Type B pancreatic cell (in vitro differentiated cells): Measurements from ENCODE around the gene PHKG1. TPM values are rescaled to one million over a fixed set of nuclear protein-coding genes. Genes with fewer than 3 reads are reported as not detected.
A peak's percentile ranks its signal among the peaks of the same experiment; 100 is the strongest.
"Not testable (repeated sequence)": the region's sequence is repeated elsewhere in the genome, so short reads cannot be mapped to it uniquely, and the experiment has no call there.

Source experiments
- DNase-seq: peaks from one replicate; pipeline ENCODE4 v3.0.0; 2021; ENCODE audit warnings: mixed read lengths; ENCODE audit not compliant: unreplicated experiment; ENCODE audit errors: extremely low spot score
- H3K27ac Mint-ChIP-seq: 2 replicates; pipeline ENCODE4 v1.8.0; 2021; ENCODE audit warnings: mild to moderate bottlenecking, mixed read lengths
- H3K27me3 Mint-ChIP-seq: 2 replicates; pipeline ENCODE4 v1.8.0; 2021; ENCODE audit warnings: mixed read lengths
- H3K36me3 Mint-ChIP-seq: 2 replicates; pipeline ENCODE4 v1.8.0; 2021; ENCODE audit warnings: mixed read lengths
- H3K4me1 Mint-ChIP-seq: one replicate; pipeline ENCODE4 v1.8.0; 2021; ENCODE audit warnings: mixed read lengths; ENCODE audit not compliant: unreplicated experiment
- H3K4me3 Mint-ChIP-seq: 2 replicates; pipeline ENCODE4 v1.8.0; 2021; ENCODE audit warnings: mild to moderate bottlenecking, mixed read lengths
- H3K9me3 Mint-ChIP-seq: 2 replicates; pipeline ENCODE4 v1.8.0; 2021; ENCODE audit warnings: mixed read lengths
- CTCF ChIP-seq: fragments of 200-600 bp; sonication (generic); conservative IDR thresholded peaks from 2 replicates; pipeline ENCODE4 v1.5.0; 2021; ENCODE audit warnings: antibody characterized with exemption, mild to moderate bottlenecking
- total RNA-seq: library from RNA; stranded (reverse); gene quantifications from 2 replicates; pipeline ENCODE4 v1.2.1, GENCODE V29; 2021; ENCODE audit warnings: low replicate concordance

The PHKG1 gene
- total RNA-seq, 1 donor from 2014 or later, result 1.8 TPM

DNA sequence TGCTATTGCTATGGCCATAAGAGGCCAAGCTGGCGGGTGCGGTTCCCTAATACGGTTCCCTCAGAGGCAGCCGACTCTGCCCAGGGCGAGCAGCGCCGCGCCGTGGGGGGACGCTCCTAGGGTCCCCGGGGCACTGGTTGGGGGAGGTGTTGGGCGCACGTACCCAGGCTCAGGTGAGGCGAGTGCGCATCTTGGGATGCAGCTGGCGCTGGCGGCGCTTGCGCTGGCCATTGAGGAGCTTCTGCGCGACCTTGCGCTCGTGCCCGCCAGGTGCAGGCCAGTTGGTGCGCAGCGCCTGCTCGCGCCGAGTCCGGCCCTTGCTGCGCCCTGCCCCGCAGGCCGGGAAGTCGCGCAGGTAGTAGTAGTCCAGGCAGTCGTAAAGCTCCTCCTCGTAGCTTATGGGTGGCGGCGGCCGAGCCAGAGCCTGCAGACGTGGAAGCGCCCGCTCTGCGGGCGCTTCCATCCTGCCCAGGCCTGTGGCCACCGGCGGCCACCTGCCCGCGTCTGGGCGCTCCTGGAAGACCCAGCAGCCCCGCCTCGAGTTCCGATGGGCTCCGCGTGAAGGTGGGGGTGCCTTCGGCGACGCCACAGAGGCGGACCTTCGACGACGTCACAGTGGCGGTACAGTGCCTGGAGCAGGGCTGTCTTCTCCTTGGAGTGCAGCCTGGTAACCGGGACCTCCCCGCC, 23.2 kb upstream of the PHKG1 start, which contains the start of gene NUPR2:
NUPR2 (minus strand) TSS at position 566 of the 687 bp plus-strand sequence; CDS start at position 463, 103 bp downstream.
- H3K27me3 Mint-ChIP-seq, result no peaks in the 10 kb centered on the region
- no peak within 1 kb of the TSS for H3K27ac Mint-ChIP-seq
- no peaks in the 10 kb centered on the region for H3K4me1 Mint-ChIP-seq
- DNase-seq, result no peak
- TF ChIP-seq CTCF, result no peak
- no peaks in the 10 kb centered on the region for H3K9me3 Mint-ChIP-seq
- no peaks in the 10 kb centered on the region for H3K36me3 Mint-ChIP-seq
- H3K4me3 Mint-ChIP-seq, result no peak within 1 kb of the TSS

GRCh38 chr7:56112244-56112643, 19.5 kb upstream of the PHKG1 start:
- DNase-seq, H3K9me3 Mint-ChIP-seq, H3K27me3 Mint-ChIP-seq, H3K4me3 Mint-ChIP-seq, H3K27ac Mint-ChIP-seq, H3K4me1 Mint-ChIP-seq, H3K36me3 Mint-ChIP-seq: not testable (repeated sequence)

DNA sequence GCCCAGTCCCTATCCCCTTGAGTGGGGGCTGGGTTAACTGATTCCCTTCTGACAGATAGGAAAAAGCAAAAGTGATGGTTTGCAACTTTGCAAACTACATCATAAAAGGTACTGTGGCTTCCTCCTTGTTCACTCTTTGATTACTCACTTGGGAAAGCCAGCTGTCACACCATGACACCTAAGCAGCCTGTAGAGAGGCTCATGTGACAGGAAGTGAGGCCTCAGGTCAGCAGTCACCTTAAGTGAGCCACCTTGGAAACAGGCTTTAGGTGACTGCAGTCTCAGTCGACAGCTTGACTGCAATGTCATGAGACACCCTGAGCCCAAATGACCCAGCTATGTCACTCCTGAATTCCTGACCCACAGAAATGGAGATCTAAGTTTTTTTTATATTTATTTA, 17.9 kb upstream of the PHKG1 start:
- TF ChIP-seq CTCF, result no peak
- Mint-ChIP-seq H3K36me3 (peaks cover 4% of the 10 kb centered on the region), H3K9me3 (peaks cover 7% of the 10 kb centered on the region), H3K27ac (no peak overlapping the region), H3K4me3 (no peak overlapping the region), H3K4me1 (peaks cover 8% of the 10 kb centered on the region), H3K27me3 (no peaks in the 10 kb centered on the region)
- no peak for DNase-seq

DNA sequence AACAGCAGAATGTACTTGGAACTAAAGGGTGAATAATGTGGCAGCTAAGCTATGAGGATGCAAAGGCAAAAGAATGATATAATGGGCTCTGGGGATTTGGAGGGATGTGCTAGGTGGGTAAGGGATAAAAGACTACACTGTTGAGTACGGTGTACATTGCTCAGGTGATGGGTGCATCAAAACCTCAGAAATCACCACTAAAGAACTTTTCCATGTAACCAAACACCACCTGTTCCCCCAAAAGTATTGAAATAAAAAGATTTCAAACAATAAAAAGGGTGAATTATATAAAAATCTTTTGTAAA, 15.2 kb upstream of the PHKG1 start:
- H3K4me3 Mint-ChIP-seq, result peak overlapping the region; percentile 17

DNA sequence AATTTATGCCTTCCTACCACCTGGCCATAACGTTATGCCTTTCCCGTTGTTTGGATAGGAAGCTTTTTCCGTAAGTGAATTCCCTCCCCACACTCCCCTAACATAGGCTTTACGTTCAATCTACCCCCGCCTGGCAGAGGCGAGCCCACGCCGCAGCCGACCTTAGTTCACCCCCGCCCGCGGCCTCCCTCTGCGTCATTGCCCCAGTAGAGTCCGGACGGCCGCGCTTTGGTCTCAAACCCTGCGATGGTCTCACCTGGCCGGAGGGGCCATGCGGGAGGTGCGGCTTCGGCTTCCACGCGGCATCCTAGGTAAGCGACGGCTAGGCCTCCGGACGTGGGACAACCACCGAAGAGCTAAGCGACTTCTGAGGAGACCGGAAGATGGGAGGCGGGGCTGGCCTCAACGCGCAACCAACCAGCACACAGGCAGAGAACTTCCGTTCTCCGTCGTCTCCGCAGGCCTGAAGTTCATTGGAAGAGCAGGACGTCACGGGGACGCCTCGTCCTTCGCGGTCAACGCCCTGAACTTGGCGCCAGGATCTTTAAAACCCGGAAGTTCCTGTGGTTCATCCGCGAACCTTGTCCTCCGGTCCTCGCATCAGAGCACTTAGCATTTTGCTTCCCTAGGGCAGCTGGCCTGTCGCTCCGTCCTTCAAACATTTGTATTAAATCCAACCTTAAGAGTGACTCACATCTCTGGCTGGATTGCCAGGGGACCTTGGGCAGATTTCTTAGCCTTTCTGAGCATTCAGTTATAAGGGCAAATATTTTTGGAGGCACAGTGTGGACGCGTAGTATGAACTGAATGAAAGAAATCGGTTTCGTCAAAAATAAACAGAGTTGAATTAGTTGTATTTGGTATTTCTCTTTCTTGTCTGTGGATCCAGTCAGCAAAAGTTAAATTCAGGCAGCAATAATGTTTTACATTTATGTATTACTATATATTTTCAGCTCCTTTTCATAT, 13.6 kb upstream of the PHKG1 start, which contains the start of gene CHCHD2:
CHCHD2 (minus strand) TSS at position 369 of the 966 bp plus-strand sequence; CDS start at position 306, 63 bp downstream.
- Mint-ChIP-seq H3K4me3 (peak within 1 kb of the TSS; percentile 97), H3K27ac (peak within 1 kb of the TSS; percentile 94), H3K36me3 (peaks cover 8% of the 10 kb centered on the region), H3K27me3 (no peaks in the 10 kb centered on the region), H3K9me3 (peaks cover 7% of the 10 kb centered on the region), H3K4me1 (peaks cover 8% of the 10 kb centered on the region)
- no peak for TF ChIP-seq CTCF
- peak; percentile 88 for DNase-seq

More for the DNA sequence above, 15.2 kb upstream of the PHKG1 start:
- peaks cover 8% of the 10 kb centered on the region for H3K36me3 Mint-ChIP-seq
- no peak for DNase-seq
- peaks cover 7% of the 10 kb centered on the region for H3K9me3 Mint-ChIP-seq
- peaks cover 8% of the 10 kb centered on the region for H3K4me1 Mint-ChIP-seq
- no peak for TF ChIP-seq CTCF
- no peaks in the 10 kb centered on the region for H3K27me3 Mint-ChIP-seq
- H3K27ac Mint-ChIP-seq, result no peak overlapping the region

- peak overlapping the region; percentile 97 for H3K4me3 Mint-ChIP-seq
- no peak for TF ChIP-seq CTCF
- peaks cover 8% of the 10 kb centered on the region for H3K4me1 Mint-ChIP-seq
- DNase-seq, result no peak
- H3K36me3 Mint-ChIP-seq, result peaks cover 8% of the 10 kb centered on the region
- H3K27ac Mint-ChIP-seq, result peak overlapping the region; percentile 94
- H3K9me3 Mint-ChIP-seq, result peaks cover 7% of the 10 kb centered on the region
- H3K27me3 Mint-ChIP-seq, result no peaks in the 10 kb centered on the region
These were observed 12.8 kb upstream of the PHKG1 start for GRCh38 chr7:56105508-56105907.

DNA sequence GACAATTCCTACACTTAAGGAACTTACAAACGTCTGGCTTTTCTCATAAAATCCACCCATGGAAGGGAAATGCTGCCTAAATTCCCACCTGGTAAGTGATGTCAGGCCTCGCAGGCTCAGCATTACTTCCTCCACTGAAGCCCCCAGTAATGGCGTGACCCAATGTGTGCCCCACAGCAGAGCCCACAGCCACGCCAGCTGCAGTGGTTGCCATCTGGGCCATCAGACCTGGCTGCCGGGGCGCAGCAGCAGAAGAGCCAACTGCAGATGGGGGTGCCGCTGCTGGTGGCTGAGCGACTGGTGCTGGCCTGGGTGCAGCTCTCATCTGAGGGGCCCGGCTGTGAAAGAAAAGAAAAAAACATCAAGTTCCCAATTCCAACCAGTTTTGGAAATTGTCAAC, 11.4 kb upstream of the PHKG1 start:
- not testable (repeated sequence) for H3K27me3 Mint-ChIP-seq, H3K9me3 Mint-ChIP-seq, H3K27ac Mint-ChIP-seq, H3K4me3 Mint-ChIP-seq, H3K36me3 Mint-ChIP-seq, DNase-seq, H3K4me1 Mint-ChIP-seq
